Caco-2 (cell line): ENCODE data around the gene ABHD14A. TPM values are rescaled to one million over a fixed set of nuclear protein-coding genes. Genes with fewer than 3 reads are reported as not detected.

Experiments used
- BruUV-seq: library from RNA; stranded (reverse); fragments of 400-500 nt; replicated peaks from 2 replicates; lab custom pipeline; 2021; lab: Mats Ljungman, UMichigan
- CTCF ChIA-PET: fragments of 300-600 bp; sonication (Branson Sonifier 250); formaldehyde crosslinking; loops from one replicate; lab custom pipeline; 2022; ENCODE audit warnings: antibody characterized with exemption; lab: Charles Lee
- POLR2A ChIA-PET: fragments of 300-600 bp; sonication (Branson Sonifier 250); formaldehyde crosslinking; loops from one replicate; lab custom pipeline; 2022; ENCODE audit warnings: antibody characterized with exemption; lab: Charles Lee
- DNase-seq, 2 experiments: peaks; one replicate each; pipeline versions ENCODE4 v3.0.0 to v3.0.0-alpha.2; 2020 to 2022
- H3K27me3 ChIP-seq: replicated peaks from 2 replicates; pipeline ENCODE4 v1.6.0; 2011; ENCODE audit warnings: low read length; ENCODE audit not compliant: control insufficient read depth, insufficient read depth
- H3K36me3 ChIP-seq: 2 replicates; pipeline ENCODE4 v1.5.1; 2011; ENCODE audit warnings: low read length; ENCODE audit not compliant: control insufficient read depth, insufficient read depth
- H3K4me1 ChIP-seq: fragments of 250-450 bp; sonication (Bioruptor Pico); 2 replicates; pipeline ENCODE4 v1.5.1; 2020; ENCODE audit warnings: mild to moderate bottlenecking
- H3K4me3 ChIP-seq: 2 replicates; pipeline ENCODE4 v1.5.1; 2011; ENCODE audit warnings: low read depth, mild to moderate bottlenecking, control low read depth, low read length
- H3K9me3 ChIP-seq: fragments of 250-450 bp; sonication (Bioruptor Pico); 2 replicates; pipeline ENCODE4 v1.5.1; 2020; ENCODE audit warnings: mild to moderate bottlenecking, moderate library complexity
- H3K27ac Mint-ChIP-seq: one replicate; pipeline ENCODE4 v1.8.0; 2022; ENCODE audit warnings: mixed read lengths; ENCODE audit not compliant: unreplicated experiment
- H3K27me3 Mint-ChIP-seq: one replicate; pipeline ENCODE4 v1.8.0; 2022; ENCODE audit warnings: mixed read lengths; ENCODE audit not compliant: insufficient read depth, unreplicated experiment
- H3K36me3 Mint-ChIP-seq: one replicate; pipeline ENCODE4 v1.8.0; 2022; ENCODE audit warnings: mild to moderate bottlenecking, mixed read lengths; ENCODE audit not compliant: insufficient read depth, unreplicated experiment
- H3K4me1 Mint-ChIP-seq: one replicate; pipeline ENCODE4 v1.8.0; 2022; ENCODE audit warnings: low read depth, mixed read lengths; ENCODE audit not compliant: unreplicated experiment
- H3K4me3 Mint-ChIP-seq: one replicate; pipeline ENCODE4 v1.8.0; 2022; ENCODE audit warnings: mild to moderate bottlenecking, moderate library complexity, mixed read lengths; ENCODE audit not compliant: unreplicated experiment
- H3K9me3 Mint-ChIP-seq: one replicate; pipeline ENCODE4 v1.8.0; 2022; ENCODE audit warnings: mixed read lengths; ENCODE audit not compliant: unreplicated experiment
- CTCF ChIP-seq, 2 experiments: fragments of 200-600 bp in 1 of 2; IDR thresholded peaks; 1 replicate in 1 of 2; 2 replicates in 1 of 2; pipeline versions ENCODE4 v1.5.1 to v1.8.0; 2011 to 2022; ENCODE audit warnings: antibody characterized with exemption in 1 of 2, control low read depth in 1 of 2, inconsistent platforms in 1 of 2, low read depth in 1 of 2, low read length in 1 of 2, mild to moderate bottlenecking in 1 of 2, moderate library complexity in 1 of 2; ENCODE audit not compliant: insufficient read depth in 1 of 2, severe bottlenecking in 1 of 2, unreplicated experiment in 1 of 2
- intact Hi-C: fragments of 100-400 bp; cut with micrococcal nuclease; formaldehyde crosslinking; loops from one replicate; pipeline ENCODE4 v1.10.0; 2022; ENCODE audit not compliant: unreplicated experiment
- total RNA-seq: library from RNA; stranded (reverse); gene quantifications from 2 replicates; pipeline ENCODE4 v1.2.3, GENCODE V29; 2022

The ABHD14A gene
- total RNA-seq, 1 experiment from 2014 or later = 14.0 TPM

- POLR2A ChIA-PET = interaction anchor here (0.5 to 2.1 kb wide), 12 partner anchors 8 to 598 kb away, joined by 3 to 30 read pairs (median 10); partner anchors contain the start of genes ABHD14A, ABHD14B, DUSP7 and MANF
- Mint-ChIP-seq H3K27ac (peak overlapping the region; percentile 86), H3K36me3 (peaks cover 26% of the 10 kb centered on the region), H3K27me3 (no peaks in the 10 kb centered on the region), H3K4me3 (peak overlapping the region; percentile 99), H3K4me1 (peaks cover 20% of the 10 kb centered on the region), H3K9me3 (no peaks in the 10 kb centered on the region)
- TF ChIP-seq CTCF (IDR thresholded peaks at IDR 0.05; ENCODE audit: insufficient read depth in 1 of 2, low read depth in 1 of 2, low read length in 1 of 2, severe bottlenecking in 1 of 2, unreplicated experiment in 1 of 2) = no peak
- DNase-seq = no peak
- H3K4me1 ChIP-seq = peaks cover 46% of the 10 kb centered on the region
- intact Hi-C loops = loop anchor here (1.0 to 2.0 kb wide), 2 partner anchors 12 to 15 kb away; partner anchors contain the start of gene RPL29
- H3K9me3 ChIP-seq = no peaks in the 10 kb centered on the region
- H3K4me3 ChIP-seq = peak overlapping the region; percentile 46
- H3K36me3 ChIP-seq = peaks cover 3% of the 10 kb centered on the region
- CTCF ChIA-PET = interaction anchor here (0.6 to 2.2 kb wide), 9 partner anchors 10 to 654 kb away, joined by 3 to 51 read pairs (median 8); partner anchors contain the start of genes ABHD14A, ABHD14B, PARP3 and PCBP4
- TSS peak; percentile 95 for BruUV-seq
- H3K27me3 ChIP-seq = no peaks in the 10 kb centered on the region
These were observed 8.9 kb downstream of the ABHD14A start for GRCh38 chr3:51983578-51984268.

GRCh38 chr3:51984269-51984647 lies 9.4 kb downstream of the ABHD14A start:
- Mint-ChIP-seq H3K9me3 (no peaks in the 10 kb centered on the region), H3K4me1 (peaks cover 23% of the 10 kb centered on the region), H3K36me3 (peaks cover 31% of the 10 kb centered on the region), H3K27ac (peak overlapping the region; percentile 86), H3K27me3 (no peaks in the 10 kb centered on the region), H3K4me3 (peak overlapping the region; percentile 99)
- Histone ChIP-seq H3K9me3 (no peaks in the 10 kb centered on the region), H3K4me1 (peaks cover 46% of the 10 kb centered on the region), H3K27me3 (no peaks in the 10 kb centered on the region), H3K4me3 (peak overlapping the region; percentile 46), H3K36me3 (peaks cover 3% of the 10 kb centered on the region)
- POLR2A ChIA-PET = interaction anchor here (0.7 kb wide), 1 partner anchor 42 kb away, joined by 11 read pairs; the partner anchor contains the start of genes PARP3 and RRP9
- no TSS peak for BruUV-seq
- CTCF ChIA-PET = no interaction called here
- DNase-seq = no peak
- intact Hi-C loops = no loop called here
- TF ChIP-seq CTCF (IDR thresholded peaks at IDR 0.05; ENCODE audit: insufficient read depth in 1 of 2, low read depth in 1 of 2, low read length in 1 of 2, severe bottlenecking in 1 of 2, unreplicated experiment in 1 of 2) = no peak

GRCh38 chr3:51985063-51985462 lies 10.2 kb downstream of the ABHD14A start:
- CTCF ChIA-PET = no interaction called here
- peaks cover 3% of the 10 kb centered on the region for H3K36me3 ChIP-seq
- peaks cover 46% of the 10 kb centered on the region for H3K4me1 ChIP-seq
- Mint-ChIP-seq H3K27ac (peak overlapping the region; percentile 86), H3K27me3 (no peaks in the 10 kb centered on the region), H3K36me3 (peaks cover 34% of the 10 kb centered on the region), H3K9me3 (no peaks in the 10 kb centered on the region), H3K4me1 (peaks cover 23% of the 10 kb centered on the region), H3K4me3 (peak overlapping the region; percentile 99)
- no TSS peak for BruUV-seq
- intact Hi-C loops = no loop called here
- no peak for DNase-seq
- no peak overlapping the region for H3K4me3 ChIP-seq
- POLR2A ChIA-PET = interaction anchor here (0.6 to 0.7 kb wide), 4 partner anchors 19 to 1619 kb away, joined by 3 to 13 read pairs (median 7); no protein-coding TSS in a partner anchor
- TF ChIP-seq CTCF (IDR thresholded peaks at IDR 0.05; ENCODE audit: insufficient read depth in 1 of 2, low read depth in 1 of 2, low read length in 1 of 2, severe bottlenecking in 1 of 2, unreplicated experiment in 1 of 2) = no peak
- H3K9me3 ChIP-seq = no peaks in the 10 kb centered on the region
- no peaks in the 10 kb centered on the region for H3K27me3 ChIP-seq
